Tibial nerve (tissue), 3 donors: ENCODE measurements around the gene BCDIN3D.

Experiments
- POLR2A ChIP-seq, 2 donors: fragments of 450-650 bp; IDR thresholded peaks; one replicate each; pipeline ENCODE4 v1.6.1; 2017; ENCODE audit warnings: antibody characterized with exemption in 2 of 2, mild to moderate bottlenecking in 2 of 2, moderate library complexity in 2 of 2
- TF ChIP-seq, protein P1 (sequence below), 5 experiments: fragments of 200-600 bp in 3 of 5; fragments of 450-650 bp in 2 of 5; sonication (generic) in 3 of 5; IDR thresholded peaks; one replicate each; pipeline ENCODE4 v1.5.1; 2016 to 2019; ENCODE audit warnings: antibody characterized with exemption in 5 of 5, mild to moderate bottlenecking in 3 of 5, moderate library complexity in 2 of 5

DNA sequence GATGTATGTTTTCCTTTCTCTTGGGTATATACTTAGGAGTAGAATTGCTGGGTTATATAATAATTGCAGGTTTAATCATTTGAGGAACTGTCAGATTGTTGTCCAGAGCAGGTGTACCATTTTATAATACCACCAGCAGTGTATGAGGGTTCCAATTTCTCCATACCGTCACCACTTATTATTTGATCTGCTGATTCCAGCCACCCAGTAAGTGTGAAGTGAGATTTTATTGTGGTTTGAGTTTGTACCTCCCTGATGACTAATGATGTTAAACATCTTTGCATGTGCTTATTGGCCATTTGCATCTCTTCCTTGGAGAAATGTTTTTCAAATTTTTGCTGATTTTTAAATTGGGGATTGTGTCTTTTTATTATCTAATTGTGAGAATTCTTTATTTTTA lies 29.8 kb downstream of the BCDIN3D start:
- TF ChIP-seq, protein P1, sequence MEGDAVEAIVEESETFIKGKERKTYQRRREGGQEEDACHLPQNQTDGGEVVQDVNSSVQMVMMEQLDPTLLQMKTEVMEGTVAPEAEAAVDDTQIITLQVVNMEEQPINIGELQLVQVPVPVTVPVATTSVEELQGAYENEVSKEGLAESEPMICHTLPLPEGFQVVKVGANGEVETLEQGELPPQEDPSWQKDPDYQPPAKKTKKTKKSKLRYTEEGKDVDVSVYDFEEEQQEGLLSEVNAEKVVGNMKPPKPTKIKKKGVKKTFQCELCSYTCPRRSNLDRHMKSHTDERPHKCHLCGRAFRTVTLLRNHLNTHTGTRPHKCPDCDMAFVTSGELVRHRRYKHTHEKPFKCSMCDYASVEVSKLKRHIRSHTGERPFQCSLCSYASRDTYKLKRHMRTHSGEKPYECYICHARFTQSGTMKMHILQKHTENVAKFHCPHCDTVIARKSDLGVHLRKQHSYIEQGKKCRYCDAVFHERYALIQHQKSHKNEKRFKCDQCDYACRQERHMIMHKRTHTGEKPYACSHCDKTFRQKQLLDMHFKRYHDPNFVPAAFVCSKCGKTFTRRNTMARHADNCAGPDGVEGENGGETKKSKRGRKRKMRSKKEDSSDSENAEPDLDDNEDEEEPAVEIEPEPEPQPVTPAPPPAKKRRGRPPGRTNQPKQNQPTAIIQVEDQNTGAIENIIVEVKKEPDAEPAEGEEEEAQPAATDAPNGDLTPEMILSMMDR (IDR thresholded peaks at IDR 0.05): no peak
- TF ChIP-seq POLR2A (IDR thresholded peaks at IDR 0.05): no peak
